ENCODE data around the gene LGALS3BP.

Gene LGALS3BP

GRCh38 chr17:78934681-78935418, 44.9 kb downstream of the LGALS3BP start:
- peak; percentile 44 for DNase-seq

- DNase-seq = peak; percentile 97
Observed at GRCh38 chr17:78933959-78934568, 45.7 kb downstream of the LGALS3BP start.

- DNase-seq = peak; percentile 56
Observed at GRCh38 chr17:78933025-78933958, 46.4 kb downstream of the LGALS3BP start.

GRCh38 chr17:78929908-78930775, 49.6 kb downstream of the LGALS3BP start:
- no peak for DNase-seq

- no peak for DNase-seq
Observed at GRCh38 chr17:78925662-78926555, 53.8 kb downstream of the LGALS3BP start.

- peak; percentile 47 for DNase-seq
Observed at GRCh38 chr17:78925234-78925633, 54.5 kb downstream of the LGALS3BP start, which contains the start of gene TIMP2. TSS of gene TIMP2 (minus strand) at chr17:78925387. CDS start at chr17:78925088, 299 bp downstream.

- DNase-seq = no peak
Observed at GRCh38 chr17:78924481-78925151, 55.1 kb downstream of the LGALS3BP start.

GRCh38 chr17:78923660-78924453, 55.9 kb downstream of the LGALS3BP start:
- no peak for DNase-seq

GRCh38 chr17:78922816-78923498, 56.8 kb downstream of the LGALS3BP start:
- DNase-seq = no peak

GRCh38 chr17:78921437-78921971, 58.2 kb downstream of the LGALS3BP start:
- DNase-seq = peak; percentile 48

Data from NCI-H446 treated with DMSO at 0.1 percent for 48 hours (cell line).